SU-DHL-6 (cell line): ENCODE data around the gene RASA2.

Experiments used
- CTCF ChIP-seq: fragments of 200-600 bp; sonication (generic); IDR thresholded peaks from one replicate; pipeline ENCODE4 v1.5.1; 2017; ENCODE audit warnings: antibody characterized with exemption, mild to moderate bottlenecking, low read length, moderate library complexity; ENCODE audit not compliant: insufficient read depth, poor library complexity, severe bottlenecking
- EZH2phosphoT487 ChIP-seq: fragments of 200-600 bp; sonication (generic), shearing (Covaris generic); conservative IDR thresholded peaks from 2 replicates; pipeline ENCODE4 v1.6.1; 2018; ENCODE audit warnings: mild to moderate bottlenecking, antibody characterized with exemption, low read length, moderate library complexity, mixed read lengths

GRCh38 chr3:141499284-141499683, 12.5 kb downstream of the RASA2 start:
- TF ChIP-seq CTCF, result no peak
- no peak for TF ChIP-seq EZH2phosphoT487
